Stimulated activated CD4-positive, alpha-beta T cell treated with anti-CD3 and anti-CD28 coated beads, Interleukin-12 subunit alpha, Interleukin-12 subunit beta, amount 100 ng/mL, for 48 hours (primary cell): ENCODE results near the gene SAMD4B.
A peak's percentile ranks its signal among the peaks of the same experiment; 100 is the strongest.

ENCODE experiments used
- DNase-seq, 3 donors: peaks; one replicate each; pipeline ENCODE4 v3.0.0-alpha.2; 2020; ENCODE audit warnings: low read depth in 2 of 3, low spot score in 1 of 3

Gene SAMD4B

DNA sequence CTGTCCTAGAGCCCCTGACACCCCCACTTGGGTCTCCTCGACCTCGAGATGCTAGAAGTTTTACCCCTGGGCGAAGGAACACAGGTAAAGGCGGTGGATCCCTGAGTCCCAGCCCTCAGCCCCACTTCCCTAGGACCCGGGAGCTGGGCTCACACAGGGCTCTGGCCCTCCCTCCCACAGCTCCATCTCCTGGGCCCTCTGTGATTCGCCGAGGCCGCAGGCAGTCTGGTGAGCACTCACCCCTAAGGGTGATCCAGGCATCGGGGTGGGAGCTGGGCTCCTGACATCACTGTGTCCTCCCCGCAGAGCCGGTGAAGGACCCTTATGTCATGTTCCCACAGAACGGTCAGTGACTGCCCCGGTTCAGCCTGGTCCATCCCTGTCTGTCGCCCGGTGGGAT is 78.5 kb downstream of the SAMD4B start:
- no peak for DNase-seq

DNA sequence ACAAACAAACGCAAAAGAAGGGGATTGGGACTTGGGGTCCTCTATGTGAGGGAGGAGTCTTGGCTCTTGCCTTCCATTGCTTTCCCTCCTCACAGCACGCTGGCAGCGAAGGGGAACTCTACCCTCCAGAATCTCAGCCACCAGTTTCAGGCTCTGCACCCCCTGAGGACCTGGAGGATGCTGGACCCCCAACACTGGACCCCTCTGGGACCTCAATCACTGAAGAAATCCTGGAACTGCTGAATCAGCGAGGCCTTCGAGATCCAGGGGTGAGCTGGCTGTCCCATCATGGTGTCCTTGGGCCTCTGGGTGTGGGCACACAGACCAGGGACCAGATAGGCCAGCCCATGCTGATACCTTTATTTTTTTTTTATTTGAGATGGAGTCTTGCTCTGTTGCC is 79.8 kb downstream of the SAMD4B start:
- DNase-seq = no peak

DNA sequence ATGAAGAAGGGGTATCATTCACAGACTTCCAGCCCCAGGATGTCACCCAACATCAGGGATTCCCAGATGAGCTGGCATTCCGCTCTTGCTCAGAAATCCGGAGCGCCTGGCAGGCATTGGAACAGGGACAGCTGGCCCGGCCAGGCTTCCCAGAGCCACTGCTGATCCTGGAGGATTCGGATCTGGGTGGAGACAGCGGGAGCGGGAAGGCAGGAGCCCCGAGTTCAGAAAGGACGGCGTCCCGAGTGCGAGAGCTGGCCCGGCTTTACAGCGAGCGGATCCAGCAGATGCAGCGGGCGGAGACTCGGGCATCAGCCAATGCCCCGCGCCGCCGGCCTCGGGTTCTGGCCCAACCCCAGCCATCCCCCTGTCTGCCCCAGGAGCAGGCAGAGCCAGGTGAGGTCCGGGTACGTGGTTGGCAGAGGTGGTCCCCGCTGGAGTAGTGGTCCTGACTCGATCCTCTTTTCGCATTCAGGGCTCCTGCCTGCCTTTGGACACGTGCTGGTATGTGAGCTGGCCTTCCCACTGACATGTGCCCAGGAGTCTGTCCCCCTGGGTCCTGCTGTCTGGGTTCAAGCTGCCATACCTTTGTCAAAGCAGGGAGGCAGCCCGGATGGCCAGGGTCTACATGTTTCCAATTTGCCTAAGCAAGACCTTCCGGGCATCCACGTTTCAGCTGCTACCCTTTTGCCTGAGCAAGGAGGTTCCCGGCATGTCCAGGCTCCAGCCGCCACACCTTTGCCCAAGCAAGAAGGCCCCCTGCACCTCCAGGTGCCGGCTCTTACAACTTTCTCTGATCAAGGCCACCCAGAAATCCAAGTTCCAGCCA is 81.3 kb downstream of the SAMD4B start:
- DNase-seq = no peak

DNA sequence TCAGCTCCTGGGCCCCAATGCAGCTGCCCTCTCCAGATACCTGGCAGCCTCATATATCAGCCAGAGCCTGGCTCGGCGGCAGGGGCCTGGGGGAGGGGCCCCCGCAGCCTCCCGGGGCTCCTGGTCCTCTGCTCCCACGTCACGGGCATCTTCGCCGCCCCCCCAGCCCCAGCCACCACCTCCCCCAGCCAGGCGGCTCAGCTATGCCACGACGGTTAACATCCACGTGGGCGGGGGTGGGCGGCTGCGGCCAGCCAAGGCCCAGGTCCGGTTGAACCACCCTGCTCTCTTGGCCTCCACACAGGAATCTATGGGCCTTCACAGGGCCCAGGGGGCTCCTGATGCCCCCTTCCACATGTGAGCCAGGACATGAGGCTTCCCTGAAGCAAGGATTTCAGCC is 82.7 kb downstream of the SAMD4B start:
- DNase-seq = no peak

DNA sequence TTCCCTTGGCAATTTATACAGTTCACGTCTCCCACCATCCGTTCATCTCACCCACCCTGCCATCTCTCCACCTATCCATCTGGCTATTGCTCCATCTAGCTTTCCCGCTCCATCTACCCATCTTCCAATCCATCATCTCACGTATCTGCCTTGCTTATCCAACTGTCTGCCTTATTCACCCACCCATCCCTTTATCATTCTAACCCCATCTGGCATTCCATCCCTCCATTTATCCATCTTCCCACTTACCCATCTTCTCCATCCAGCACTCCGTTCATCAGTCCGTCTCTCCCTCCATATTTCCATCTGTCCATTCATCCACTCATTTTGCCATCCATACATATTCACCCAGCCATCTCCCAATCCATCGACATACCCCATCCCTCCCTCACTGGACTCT is 83.5 kb downstream of the SAMD4B start:
- DNase-seq = no peak

DNA sequence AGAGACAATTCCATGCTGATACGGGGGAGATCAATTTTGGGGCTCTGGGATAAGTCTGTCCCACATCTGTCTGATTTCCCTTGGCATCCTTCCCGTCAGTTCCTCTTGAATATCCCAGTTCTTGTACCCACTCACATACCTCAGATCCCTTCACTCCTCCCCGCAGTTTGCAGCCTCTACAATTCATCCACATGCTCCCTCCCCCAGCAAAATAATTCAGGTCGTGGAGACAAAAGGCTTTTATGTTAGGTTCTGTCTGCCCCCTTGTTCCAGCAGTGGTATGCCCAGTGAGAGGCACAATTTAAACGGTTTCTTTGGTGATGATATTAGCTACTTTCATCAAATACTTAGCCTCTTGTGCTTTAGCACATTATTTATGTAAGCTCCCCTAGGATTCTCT is 83.9 kb downstream of the SAMD4B start:
- no peak for DNase-seq

DNA sequence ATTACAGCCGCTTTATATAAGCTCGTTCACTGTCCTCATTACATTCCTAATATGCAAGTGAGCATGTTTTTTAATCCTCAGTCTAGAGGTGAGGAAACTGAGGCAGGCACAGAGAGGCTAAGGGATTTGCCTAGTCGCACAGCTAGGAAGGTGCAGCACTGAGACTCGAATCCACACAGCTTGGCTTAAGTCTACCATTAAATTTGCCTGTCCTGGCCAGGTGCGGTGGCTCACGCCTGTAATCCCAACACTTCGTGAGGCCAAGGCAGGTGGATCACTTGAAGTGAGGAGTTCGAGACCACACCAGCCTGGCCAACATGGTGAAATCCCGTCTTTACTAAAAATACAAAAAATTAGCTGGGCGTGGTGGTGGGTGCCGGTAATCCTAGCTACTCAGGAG is 85.5 kb downstream of the SAMD4B start:
- DNase-seq = no peak

DNA sequence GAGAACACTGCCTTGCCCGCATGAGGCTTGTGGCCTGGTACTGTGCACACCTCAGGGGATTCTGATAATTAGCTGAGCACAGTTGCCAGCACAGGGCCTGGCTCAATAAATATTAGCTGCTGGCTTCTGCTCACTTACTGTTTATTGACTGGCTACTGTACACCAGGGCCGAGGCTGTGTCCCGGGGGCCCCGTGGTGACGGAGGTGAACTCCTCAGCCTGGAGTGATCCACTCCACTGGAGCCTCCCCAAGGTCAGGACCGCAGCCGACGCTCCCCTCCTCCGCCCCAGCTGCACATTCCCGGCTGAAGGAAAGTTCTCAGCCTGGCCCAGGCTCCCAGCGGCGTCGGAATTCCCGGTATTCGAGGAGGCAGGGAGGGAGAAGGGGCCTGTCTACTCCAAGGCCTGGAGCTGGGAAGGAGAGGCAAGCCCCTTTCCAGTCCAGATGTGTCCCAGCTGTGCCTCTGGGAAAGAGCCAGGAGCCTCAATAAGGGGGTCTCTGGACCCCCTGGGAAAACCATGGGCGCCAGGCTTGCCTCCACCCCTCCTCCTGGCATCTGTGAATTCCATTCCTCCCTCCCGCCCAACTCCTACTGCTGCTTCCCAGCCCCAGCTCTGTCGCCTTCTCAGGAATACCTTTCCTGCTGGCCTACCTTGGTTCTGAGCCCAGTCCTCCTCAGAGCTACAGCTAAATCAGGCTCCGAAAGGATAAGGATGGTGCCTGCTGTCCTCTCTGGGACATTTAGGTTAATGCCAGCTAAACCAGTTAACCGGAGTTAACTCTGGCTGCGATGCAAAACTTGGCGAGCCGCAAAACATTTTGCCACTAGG is 86.3 kb downstream of the SAMD4B start:
- DNase-seq = no peak

DNA sequence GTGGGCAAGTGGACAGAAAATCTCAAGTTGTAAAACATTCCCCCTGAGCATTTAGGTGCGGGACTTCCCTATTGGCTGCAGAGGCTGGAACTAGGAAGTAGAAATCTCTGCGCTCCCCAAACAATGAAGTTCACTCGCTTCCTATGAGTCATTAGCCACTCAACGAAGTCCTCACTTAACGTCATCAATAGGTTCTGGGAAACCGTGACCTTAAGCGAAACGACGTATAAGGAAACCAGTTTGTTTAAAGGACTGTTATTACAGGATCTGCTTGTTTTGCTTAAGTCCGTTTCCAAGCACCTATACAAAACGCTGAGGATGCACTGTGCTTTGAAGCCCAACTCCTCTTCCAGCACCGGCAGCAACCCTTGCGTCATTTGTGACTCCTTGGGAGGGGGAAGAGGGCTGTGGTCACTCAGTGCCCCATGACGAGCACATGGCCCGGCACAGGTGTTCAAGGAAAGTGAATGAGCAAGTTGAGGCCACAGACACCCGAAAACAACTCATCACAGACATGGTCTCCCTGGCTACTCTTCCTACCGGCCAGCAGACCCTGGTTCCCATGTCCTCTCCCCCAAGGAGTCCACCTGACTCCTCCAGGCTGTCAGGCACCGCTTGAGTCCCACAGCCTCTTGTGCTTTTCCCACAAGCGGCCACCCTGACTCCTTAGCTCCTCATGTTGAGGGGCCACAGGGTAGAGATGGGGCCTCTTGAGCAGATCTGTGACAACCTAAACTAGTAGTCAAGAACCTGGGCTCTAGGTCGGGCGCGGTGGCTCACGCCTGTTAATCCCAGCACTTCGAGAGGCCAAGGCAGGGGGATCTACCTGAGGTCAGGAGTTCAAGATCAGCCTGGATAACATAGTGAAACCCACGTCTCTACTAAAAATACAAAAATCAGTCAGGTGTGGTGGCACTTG is 88.7 kb downstream of the SAMD4B start:
- DNase-seq = peak in 2 of 3 donors; percentile 67 to 70

DNA sequence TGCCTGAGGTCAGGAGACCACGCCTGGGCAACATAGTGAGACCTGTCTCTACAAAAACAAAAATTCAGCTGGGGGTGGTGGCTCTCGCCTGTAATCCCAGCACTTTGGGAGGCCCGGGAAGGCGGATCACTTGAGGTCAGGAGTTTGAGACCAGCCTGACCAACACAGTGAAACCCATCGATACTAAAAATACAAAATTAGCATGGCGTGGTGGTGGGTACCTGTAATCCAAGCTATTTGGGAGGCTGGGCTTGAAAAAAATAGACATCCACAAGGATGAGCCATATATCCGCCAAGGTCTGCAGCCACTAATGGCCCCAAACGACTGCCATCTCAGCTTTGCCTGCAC is 90.4 kb downstream of the SAMD4B start:
- no peak for DNase-seq

DNA sequence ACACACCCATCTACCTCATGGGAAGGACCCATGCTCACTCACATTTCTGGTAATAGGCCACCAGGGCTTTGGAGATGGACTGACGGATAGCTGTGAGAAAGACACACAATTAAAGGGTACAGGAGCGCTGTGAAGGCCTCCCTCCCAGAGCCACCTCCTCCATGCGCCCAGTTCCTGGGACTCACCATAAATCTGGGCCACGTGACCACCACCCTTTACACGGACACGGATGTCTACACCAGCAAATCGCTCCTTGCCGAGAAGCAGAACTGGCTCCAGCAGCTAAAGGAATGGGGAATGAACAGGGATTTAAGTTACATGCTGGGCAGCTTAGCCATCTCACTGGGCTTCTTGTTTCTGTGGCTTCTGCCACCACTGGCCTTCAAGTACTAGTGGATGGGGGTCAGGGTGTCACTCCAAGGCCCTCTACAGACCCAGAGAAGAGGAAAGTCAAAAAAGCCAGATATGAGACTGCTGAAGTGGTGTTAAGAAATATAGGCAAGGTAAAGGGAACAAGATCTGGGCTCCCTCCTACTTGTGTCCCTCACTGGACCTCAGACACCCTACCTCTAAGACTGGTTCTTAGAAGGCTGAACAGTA is 91.4 kb downstream of the SAMD4B start:
- DNase-seq = no peak

DNA sequence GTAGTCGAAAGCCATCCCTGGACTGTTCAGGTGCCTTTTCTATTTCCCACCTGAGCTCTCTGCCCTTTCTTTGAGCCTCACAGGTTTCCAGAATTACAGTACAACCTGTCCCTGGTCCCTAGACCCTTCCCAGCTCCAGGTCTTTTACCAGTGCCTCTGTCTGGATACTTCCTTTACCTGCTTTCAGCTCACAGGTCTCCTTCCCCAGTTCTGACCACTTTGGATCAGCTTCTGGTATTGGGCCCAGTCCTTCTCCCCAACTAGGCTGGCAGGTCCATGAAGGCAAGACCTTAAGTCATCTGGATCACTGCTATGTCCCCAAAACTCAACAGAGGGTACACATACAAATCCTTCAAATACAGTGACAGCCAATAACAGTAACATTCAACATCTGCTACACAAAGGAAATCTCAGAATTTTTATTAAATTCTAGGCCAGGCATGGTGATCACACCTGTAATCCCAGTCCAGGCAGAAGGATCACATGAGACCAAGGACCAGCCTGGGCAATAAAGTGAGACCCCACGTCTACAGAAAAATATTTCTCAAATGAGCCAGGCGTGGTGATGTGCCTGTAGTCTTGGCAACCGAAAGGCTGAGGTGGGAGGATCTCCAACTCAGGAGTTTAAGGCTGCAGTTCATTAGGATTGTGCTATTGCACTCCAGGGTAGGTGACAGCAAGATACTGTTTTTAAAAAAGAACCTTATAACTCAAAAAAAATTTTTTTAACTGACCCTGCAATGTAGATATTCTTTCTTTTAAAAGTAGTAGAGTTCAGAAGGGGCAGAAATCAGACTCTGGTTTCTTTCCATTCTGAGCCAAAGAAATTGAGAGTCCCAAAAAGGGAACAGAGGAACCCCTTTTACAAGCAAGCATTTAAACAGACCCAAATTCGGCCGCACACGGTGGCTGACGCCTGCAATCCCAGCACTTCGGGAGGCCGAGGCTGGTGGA is 92.2 kb downstream of the SAMD4B start:
- DNase-seq = no peak
